Kidney tubule cell (primary cell): ENCODE results near the gene ARF3.

Experiments
- DNase-seq: peaks from one replicate; pipeline ENCODE4 v3.0.0-alpha.2; 2018; ENCODE audit warnings: low spot score

ARF3 gene

GRCh38 chr12:48981757-48982157, 24.5 kb upstream of the ARF3 start:
- DNase-seq = no peak

GRCh38 chr12:48980953-48981756, 23.9 kb upstream of the ARF3 start:
- no peak for DNase-seq

GRCh38 chr12:48980389-48980952, 23.2 kb upstream of the ARF3 start:
- no peak for DNase-seq

- DNase-seq = no peak
Observed at GRCh38 chr12:48979602-48980388, 22.5 kb upstream of the ARF3 start.

- DNase-seq = no peak
Observed at GRCh38 chr12:48978741-48979601, 21.7 kb upstream of the ARF3 start.

- no peak for DNase-seq
Observed at GRCh38 chr12:48978291-48978740, 21.0 kb upstream of the ARF3 start, which contains the start of gene WNT1. Gene WNT1, plus strand, starts transcription at chr12:48978322. Its CDS starts 329 bp downstream, at chr12:48978651.

- no peak for DNase-seq
Observed at GRCh38 chr12:48977290-48978281, 20.3 kb upstream of the ARF3 start.

GRCh38 chr12:48973941-48974673, 16.8 kb upstream of the ARF3 start:
- no peak for DNase-seq

- DNase-seq = no peak
Observed at GRCh38 chr12:48973531-48973930, 16.2 kb upstream of the ARF3 start.

GRCh38 chr12:48972952-48973483, 15.7 kb upstream of the ARF3 start:
- DNase-seq = no peak

GRCh38 chr12:48972213-48972951, 15.1 kb upstream of the ARF3 start:
- peak; percentile 50 for DNase-seq

GRCh38 chr12:48970702-48971334, 13.5 kb upstream of the ARF3 start:
- DNase-seq = no peak

- no peak for DNase-seq
Observed at GRCh38 chr12:48969833-48970701, 12.8 kb upstream of the ARF3 start.

GRCh38 chr12:48969160-48969771, 12.0 kb upstream of the ARF3 start:
- DNase-seq = no peak

- no peak for DNase-seq
Observed at GRCh38 chr12:48968467-48968866, 11.2 kb upstream of the ARF3 start.

- no peak for DNase-seq
Observed at GRCh38 chr12:48967991-48968390, 10.7 kb upstream of the ARF3 start.
